ENCODE measurements around the gene AKR1B15.
"Not testable (repeated sequence)": the region's sequence is repeated elsewhere in the genome, so short reads cannot be mapped to it uniquely, and the experiment has no call there.

Gene AKR1B15

DNA sequence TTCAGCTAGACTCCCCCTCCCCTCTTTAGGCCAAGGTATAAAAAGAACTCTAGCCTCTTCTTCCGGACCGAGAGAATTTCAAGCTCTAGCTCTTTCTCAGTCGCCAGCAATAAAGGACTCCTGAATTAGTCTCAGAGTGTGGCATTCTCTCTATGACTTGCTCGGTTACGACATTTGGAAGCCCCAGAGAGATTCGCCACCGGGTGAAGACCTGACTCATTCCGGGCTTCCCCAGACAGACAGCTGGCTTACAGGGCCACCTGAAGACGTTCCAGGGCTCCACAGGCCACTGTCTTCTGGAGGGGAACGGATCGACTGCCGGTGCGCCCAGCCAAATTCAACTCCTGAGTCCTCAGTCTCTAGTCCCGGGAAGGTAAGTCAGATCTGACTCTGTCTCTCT, at the start of gene AKR1B15:
Gene AKR1B15 (plus strand): TSS at position 234 of the 400 bp plus-strand sequence. CDS start 15,510 bp downstream, outside the sequence.
- peak; percentile 60 for DNase-seq (ENCODE audit: low read depth)

DNA sequence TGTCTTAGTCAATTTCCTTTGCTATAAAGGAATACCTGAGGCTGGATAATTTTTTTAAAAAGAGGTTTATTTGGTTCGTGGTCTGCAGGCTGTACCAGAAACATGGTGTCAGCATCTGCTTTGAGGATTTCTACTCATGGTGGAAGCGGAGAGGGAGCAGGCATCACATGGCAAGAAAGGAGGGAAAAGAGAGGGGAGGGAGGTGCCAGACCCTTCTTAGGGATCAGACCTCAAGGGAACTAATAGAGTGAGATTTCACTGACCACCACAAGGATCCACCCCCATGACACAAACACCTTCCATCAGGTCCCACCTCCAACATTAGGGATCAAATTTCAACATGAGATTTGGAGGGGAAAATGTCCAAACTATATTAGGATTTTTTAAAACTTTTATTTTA, 48.5 kb upstream of the AKR1B15 start:
- DNase-seq (ENCODE audit: low read depth): no peak

DNA sequence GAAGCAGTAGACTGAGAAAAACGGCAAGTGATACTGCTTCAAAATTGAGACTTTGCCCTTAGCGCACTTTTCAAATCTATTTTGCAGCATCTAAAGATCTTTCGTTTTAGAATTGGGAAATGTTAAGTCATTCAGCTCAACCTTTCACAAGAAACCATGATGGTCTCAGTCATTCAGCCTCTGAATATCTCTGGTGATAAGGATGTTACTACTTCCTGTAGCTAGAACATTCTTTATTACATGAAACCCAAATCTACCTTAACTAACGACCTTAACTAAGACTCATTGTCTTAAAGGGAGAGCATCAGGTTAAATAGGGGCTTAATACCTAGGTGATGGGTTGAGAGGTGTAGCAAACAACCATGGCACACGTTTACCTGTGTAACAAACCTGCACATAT, 47.9 kb upstream of the AKR1B15 start:
- DNase-seq (ENCODE audit: low read depth): no peak

DNA sequence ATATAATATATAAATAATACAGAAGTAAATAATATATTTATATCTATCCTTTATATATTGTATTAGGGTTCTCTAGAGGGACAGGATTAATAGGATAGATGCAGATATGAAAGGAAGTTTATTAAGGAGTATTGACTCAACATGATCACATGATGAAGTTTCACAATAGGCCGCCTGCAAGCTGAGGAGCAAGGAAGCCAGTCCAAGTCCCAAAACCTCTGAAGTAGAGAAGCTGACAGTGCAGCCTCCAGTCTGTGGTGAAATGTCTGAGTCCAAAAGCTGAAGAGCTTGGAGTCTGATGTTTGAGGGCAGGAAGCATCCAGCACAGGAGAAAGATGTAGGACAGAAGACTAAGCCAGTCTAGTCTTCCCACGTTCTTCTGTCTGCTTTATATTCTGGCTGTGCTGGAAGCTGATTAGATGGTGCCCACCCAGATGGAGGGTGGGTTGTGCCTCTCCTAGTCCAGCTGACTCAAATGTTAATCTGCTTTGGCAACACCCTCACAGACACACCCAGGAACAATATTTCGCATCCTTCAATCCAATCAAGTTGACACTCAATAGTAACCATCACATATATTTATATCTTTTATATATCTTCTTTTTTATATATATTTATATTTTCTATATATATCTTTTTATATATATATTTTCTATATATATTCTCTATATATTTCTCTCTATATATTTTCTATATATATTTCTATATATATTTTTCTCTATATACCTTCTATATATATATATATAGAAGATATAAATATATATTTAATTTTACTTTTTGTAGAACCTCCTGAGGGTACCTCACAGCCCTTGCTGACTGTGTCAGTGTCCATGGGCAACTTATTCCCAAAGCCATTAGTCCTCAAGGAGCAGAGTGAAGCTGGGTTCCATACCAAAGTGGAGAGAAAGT, 46.2 kb upstream of the AKR1B15 start:
- peak; percentile 81 for DNase-seq (ENCODE audit: low read depth)

DNA sequence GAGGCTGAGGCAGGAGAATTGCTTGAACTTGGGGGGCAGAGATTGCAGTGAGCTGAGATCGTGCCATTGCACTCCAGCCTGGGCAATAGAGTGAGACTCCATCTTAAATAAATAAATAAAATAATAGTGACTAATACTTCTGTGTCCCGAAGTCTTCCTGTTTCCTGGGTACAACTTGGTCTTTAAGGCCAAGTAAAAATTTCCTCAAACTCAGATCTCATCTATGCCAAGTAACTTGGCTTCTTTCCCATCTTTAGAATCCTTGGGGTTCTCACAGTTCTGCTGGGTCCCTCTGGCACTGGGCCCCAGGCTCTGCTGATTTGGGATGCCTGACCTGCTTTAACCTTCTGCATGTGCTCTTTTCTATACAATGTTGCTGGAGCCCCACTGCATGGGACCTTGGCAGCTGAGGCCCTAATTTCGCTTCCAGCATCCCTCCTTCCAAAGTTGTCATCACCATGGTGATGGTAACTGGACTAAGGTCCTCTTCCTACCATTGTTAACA, 44.2 kb upstream of the AKR1B15 start:
- DNase-seq (ENCODE audit: low read depth): no peak

DNA sequence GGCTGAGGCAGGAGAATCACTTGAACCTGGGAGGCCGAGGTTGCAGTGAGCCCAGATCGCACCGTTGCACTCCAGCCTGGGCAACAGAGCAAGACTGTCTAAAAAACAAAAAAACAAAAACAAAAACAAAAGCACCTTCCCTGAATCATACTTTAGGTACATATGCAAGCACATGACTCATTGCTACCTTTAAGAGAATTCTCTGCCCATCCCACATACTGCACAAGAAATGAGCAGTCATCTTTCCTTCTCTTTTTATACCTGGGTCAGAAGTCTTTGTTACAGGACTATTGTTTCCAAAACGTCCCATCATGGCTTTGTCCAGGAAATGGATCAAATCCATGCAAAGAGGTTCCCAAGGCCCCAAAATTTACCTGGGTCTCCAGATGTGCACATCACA, 43.1 kb upstream of the AKR1B15 start:
- no peak for DNase-seq (ENCODE audit: low read depth)

DNA sequence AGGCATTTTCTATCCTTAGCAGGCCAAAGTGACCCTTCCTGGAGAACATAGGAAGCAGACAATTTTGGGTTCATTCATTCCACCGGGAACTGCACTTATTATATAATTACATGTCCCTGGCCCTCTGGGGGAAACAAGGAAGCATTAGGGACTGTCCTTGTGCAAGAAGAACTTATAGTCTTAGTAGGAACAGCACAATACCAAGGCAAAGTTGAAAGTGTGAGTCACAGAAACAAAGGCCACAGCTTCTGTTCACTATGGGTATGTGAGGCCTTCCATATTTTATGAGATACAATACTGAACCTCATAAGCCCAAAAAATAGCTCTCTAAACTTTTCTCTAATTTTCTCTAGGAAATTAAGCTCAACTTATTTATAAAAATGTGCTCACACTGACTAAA, 39.9 kb upstream of the AKR1B15 start:
- no peak for DNase-seq (ENCODE audit: low read depth)

DNA sequence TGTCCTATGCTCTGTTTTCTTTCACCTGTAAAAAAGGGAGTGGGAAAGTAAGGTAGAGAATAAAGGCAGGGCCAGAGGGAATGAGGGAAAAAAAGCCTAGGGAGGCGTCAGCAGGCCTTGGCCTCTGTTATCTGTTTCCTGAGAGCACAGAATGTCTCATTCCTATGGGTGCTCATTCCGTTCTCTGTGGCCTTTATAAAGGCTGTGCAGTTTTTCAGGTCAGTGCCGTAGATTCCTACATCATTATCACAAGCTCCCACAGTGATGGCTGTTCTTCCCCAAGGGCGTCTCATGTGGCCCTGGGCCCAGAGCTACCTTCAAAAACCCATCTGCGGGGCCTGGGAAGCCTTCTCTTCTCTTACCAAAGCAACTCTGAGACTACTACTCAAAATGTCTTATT, 38.3 kb upstream of the AKR1B15 start:
- no peak for DNase-seq (ENCODE audit: low read depth)

DNA sequence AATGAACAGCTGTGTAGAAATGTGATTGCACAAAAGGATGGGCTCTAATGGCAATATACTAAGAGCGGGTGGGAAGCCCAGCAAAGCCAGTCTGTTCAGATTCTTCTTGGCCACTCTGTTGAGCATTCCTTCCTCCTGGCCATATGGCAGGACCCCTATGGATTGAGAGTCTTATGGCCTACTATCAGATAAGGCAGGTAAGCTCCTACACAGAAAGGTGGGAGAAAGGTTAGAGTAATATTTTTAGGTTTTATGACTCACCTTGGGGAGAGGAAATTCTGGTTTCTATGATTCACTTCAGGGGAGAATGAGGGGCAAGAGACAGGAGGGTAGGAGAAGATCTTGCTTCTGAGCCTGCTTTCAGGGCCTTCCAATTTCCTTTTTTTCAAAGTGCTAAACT, 36.6 kb upstream of the AKR1B15 start:
- DNase-seq (ENCODE audit: low read depth): no peak

DNA sequence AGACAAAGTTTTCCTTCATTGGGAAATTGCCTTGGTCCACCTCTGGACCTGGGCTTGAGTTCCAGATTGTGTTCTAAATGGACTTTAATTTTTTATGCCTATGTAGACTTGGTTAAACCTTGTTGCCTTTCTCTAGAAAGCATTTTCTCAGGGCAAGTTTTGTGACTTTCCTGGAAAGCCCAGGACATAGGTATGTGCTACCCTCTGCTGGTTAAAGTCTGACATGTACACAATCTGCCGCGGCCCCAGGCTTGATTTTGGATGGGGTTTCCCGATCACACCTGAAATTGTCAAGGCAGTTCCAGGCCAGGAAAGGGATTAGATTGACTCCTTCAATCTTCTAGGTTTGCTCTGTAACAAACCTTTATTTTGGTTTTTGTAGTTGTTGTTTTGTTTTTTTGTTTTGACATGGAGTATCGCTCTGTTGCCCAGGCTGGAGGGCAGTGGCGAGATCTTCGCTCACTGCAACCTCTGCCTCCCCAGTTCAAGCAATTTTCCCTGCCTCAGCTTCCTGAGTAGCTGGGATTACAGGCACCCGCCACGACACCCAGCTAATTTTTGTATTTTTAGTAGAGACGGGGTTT, 35.6 kb upstream of the AKR1B15 start:
- DNase-seq (ENCODE audit: low read depth): peak; percentile 54

DNA sequence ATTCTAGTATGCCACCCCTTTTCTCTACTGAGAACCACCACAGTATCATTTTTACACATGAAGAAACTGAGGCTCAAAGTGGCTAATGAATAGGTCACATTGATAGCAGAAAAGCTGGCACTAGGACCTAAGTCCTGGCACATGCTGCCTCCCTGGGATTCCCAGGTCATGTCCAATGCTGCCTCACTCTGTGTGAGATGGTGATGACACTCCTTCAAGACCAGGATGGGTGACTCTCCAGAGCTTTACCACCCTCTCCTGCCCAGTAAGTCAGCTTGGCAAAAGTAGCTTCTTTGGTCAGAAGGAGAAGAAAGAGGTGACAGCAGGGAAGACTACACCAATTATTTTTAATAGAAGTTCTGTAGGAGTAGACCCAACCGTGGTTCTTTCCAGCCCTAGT, 34.8 kb upstream of the AKR1B15 start:
- no peak for DNase-seq (ENCODE audit: low read depth)

DNA sequence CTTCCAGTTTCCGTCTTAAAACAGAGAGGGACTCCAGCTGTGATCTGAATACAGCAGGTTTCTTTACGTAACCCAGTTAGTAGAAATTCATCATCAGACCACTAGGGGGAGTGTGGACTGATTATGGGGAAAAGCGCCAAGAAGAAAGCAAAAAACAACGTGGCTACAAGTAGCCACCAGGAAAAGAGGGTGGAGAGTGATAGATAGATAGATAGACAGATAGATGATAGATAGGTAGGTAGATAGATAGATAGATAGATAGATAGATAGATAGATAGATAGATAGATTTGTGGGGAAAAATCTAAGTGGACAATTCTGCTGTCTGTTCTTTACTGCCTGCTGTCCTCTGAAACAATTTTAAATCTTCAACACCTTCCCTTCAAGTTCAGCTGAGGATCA, 34.2 kb upstream of the AKR1B15 start:
- DNase-seq (ENCODE audit: low read depth): peak; percentile 79

DNA sequence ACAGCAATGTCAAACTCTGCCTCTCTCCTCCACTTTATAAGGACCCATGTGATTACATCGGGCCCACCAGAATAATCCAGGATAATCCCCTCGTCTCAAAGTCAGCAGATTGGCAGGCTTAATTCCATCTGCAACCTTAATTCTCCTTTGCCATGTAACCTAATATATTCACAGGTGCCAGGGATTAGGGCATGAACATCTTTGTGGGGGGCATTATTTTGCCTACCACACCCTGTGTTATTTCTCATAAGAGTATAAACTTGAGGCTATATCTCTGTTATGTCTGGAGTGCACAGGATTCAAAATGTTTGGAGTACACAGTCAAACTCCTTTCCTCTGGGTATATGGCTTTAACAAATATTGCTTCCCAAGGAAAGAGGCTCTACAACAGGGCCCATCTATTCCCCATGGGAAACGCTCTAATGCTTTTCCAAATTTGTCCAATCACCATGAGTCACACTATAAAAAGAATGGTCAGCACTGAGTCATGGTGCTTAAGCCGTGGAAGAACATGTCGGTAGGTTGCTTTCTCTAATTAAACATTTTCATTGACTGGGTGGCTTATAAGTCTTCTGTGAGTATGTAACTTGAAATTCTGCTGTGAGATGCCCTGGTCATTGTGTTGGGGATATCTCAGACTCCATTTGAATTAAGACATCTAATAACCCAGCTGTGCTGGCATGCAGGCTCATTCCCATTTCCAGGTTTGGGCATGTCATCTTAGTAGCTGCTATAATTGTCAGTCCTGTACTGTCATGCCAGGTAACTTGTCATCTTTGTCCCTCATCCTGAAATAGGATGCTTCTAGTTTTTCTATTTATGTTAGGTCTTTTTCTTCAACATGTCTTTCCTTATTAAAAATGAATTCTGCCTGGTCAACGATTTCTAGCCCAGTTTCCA, 33.1 kb upstream of the AKR1B15 start:
- DNase-seq (ENCODE audit: low read depth): peak; percentile 83

DNA sequence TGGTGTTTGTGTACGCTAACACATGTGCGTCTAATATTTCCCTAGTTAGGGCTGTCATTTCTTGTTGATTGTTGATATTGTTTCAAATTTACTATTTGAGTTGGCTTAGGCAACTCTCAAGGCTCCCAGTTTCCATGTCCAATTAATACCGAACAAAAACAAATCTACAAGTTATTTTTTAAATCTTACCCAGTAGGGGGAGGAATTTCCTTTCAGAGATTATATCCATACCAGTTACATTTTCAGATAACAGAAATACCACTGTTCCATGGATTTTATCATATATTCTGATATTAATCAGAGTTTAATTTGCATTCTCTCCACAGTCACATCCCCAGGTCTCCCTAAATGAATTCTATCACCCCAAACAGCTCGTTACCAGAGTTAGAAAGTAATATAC, 28.8 kb upstream of the AKR1B15 start:
- peak; percentile 23 for DNase-seq (ENCODE audit: low read depth)

DNA sequence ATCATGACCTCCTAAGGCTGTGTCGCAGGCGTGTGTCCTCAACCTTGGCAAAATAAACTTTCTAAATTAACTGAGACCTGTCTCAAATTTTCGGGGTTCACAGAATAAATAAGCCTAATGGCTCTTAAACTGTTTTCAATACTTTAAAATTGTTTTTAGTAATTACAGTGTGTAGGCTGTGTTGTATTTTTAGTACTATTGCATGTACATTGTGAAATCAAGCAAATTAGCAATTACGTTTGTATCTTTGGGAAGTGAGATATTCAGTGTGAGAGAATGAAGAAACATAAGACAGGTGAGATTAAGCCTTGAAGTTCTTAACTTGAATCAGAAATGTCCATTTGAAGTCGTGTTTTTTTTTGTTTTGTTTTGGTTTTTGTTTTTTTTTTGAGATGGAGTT, 26.3 kb upstream of the AKR1B15 start:
- no peak for DNase-seq (ENCODE audit: low read depth)

DNA sequence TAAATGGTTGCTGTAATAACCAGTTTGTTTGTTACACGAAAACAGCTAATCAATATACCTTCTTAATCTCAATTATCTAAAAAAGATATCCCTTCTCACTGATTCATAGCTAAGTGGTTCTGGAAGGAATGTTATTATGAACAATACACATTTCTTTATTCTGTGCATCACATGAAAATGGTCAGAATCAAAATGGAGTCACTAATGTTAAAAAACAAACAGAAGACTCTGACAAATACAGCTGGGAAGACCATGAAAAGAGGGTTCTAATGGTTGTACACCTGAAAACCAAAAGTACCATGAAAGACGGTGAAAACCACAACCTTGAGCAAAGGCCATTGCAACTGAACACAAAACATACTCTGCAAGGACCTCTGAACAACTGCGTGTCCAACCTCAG, 23.5 kb upstream of the AKR1B15 start:
- not testable (repeated sequence) for DNase-seq (ENCODE audit: low read depth)

DNA sequence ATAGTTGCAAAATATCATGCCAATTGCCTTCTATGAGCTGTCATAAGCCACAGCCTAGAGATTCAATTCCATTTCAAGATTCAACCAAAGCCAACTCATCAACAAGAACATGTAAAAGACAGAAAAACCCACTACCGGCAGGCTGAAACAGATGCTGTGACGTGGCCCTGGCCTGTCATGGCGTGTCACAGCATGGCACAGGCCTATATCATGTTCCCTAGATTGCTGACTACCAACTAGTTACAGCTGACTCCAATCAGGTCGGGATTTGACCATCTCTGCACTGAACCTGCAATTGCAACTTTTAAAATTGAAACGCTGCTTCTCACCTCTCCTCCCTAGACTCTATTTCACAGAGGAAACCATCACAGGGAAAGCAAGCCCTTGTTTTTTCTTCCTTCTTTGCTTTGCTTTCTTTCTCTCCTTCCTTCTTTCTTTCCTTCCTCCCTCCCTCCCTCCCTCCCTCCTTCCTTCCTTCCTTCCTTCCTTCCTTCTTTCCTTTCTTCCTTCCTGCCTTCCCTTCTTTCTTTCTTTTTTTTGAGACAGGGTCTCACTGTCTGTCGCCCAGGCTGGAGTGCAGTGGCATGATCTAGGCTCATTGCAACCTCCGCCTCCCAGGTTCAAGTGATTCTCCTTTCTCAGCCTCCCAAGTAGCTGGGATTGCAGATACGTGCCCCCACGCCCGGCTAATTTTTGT, 22.2 kb upstream of the AKR1B15 start:
- DNase-seq (ENCODE audit: low read depth): not testable (repeated sequence)

DNA sequence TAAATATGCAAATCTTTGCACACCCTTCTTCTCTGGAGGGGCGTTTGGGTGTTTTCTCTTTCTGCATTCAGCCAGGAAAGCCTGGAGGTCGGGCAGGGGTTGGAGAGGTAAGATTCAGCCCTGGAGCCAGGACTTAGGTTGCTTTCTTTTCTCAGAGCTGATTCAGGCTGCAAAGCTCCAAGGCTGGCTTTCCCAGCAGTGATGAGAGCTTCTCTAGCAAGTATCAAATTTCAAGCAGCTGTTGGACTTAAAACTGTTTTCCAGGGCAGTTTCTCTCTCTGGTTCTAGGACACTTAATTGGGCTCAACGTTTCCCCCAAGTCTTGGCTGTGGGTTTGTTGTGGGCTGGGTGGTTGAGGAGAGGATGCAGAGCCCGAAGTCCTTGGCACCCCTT, 20.9 kb upstream of the AKR1B15 start:
- peak; percentile 91 for DNase-seq (ENCODE audit: low read depth)

DNA sequence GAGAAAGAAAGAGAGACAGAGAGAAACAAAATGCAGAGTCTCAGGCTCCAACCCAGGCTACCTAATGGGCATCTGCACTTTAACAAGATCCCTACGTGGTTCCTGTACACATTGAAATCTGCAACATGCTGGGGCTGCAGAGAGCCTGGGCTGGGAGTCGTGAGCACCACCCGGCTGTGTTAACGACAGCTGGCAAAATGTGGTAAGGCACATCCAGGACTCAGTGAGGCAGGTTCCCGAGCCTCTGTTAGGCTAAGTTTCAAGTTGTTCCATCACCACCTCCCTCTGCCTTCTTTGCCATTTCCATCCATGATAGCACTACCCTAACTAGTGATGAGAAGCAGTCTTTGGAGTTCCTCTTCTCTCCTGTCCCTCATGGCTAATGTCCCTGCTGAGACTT, 20.2 kb upstream of the AKR1B15 start:
- no peak for DNase-seq (ENCODE audit: low read depth)

DNA sequence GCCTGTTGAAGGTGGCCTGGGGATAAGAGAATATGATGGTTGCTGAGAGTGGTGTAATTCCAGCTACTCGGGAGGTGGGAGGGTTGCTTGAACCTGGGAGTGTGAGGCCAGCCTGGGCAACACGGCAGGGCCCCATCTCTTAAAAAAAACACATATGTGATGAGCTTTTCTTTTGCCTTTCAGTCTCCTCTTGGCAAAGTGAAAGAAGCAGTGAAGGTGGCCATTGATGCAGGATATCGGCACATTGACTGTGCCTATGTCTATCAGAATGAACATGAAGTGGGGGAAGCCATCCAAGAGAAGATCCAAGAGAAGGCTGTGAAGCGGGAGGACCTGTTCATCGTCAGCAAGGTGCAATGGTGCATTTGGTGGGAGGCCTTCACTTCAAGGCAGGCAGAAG, 18.4 kb upstream of the AKR1B15 start:
- DNase-seq (ENCODE audit: low read depth): no peak

DNA sequence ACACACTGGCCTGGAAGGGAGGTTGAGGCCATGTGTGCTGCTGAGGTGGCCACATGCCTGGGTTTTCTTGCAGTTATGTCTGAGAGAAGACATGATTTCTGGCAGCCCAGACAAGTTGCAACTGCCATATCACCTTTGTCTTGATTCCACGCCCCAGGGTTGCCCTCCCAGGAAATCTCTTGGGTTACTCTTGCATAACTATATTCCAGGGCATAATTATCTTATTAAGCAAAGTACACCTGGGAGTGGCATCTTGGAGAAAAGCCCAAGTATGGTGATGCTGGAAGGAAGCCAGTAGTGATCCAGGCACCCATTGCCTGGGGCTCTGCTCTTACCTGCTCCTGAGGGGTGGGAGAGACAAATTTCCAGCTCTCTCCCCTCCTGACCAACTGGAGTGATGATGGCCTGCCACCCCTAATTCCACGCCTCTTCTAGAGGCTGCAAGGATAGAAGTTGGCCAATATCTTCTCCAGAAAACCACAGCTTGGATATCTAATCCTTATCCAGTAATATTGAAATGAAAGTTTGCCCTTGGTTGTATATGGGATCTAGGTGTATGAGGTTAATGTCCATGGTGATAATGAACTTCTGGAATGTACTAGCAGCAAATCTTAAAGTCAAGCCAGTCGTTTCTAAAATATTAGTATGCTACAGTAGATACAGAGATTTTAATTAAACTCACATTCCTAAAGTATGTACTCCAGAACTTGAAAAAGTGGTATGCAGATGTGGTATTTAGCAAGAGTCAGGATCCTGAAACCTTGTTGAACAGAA, 16.5 kb upstream of the AKR1B15 start:
- DNase-seq (ENCODE audit: low read depth): no peak
